SK-N-SH (cell line): ENCODE data around the gene MYOCD.

Source experiments
- EP300 ChIP-seq, 2 experiments: IDR thresholded peaks; 2 replicates each; pipeline versions ENCODE4 v1.4.0 to v1.6.1; 2012; ENCODE audit warnings: borderline replicate concordance in 1 of 2, low read depth in 1 of 2, low read length in 1 of 2
- FOXM1 ChIP-seq: IDR thresholded peaks from 2 replicates; pipeline ENCODE4 v1.4.0; 2012; ENCODE audit warnings: low read depth, mild to moderate bottlenecking
- GATA2 ChIP-seq: sonication (generic); formaldehyde crosslinking; IDR thresholded peaks from 2 replicates; pipeline ENCODE4 v1.5.0; 2020; ENCODE audit warnings: mild to moderate bottlenecking, missing genetic modification reagents
- POLR2AphosphoS5 ChIP-seq: IDR thresholded peaks from 2 replicates; pipeline ENCODE4 v1.6.1; 2012; ENCODE audit warnings: low read depth, low read length
- RXRA ChIP-seq: IDR thresholded peaks from 2 replicates; pipeline ENCODE4 v1.4.0; 2012; ENCODE audit warnings: low read depth, mild to moderate bottlenecking, borderline replicate concordance
- TF ChIP-seq, protein P1 (sequence below): fragments of 200-600 bp; sonication (generic); IDR thresholded peaks from 2 replicates; pipeline ENCODE4 v1.6.1; 2017; ENCODE audit warnings: antibody characterized with exemption, mild to moderate bottlenecking, moderate library complexity
- TF ChIP-seq, protein P2 (sequence below): IDR thresholded peaks from 2 replicates; pipeline ENCODE4 v1.4.0; 2012; ENCODE audit warnings: low read depth, borderline replicate concordance
- TF ChIP-seq, protein P3 (sequence below): IDR thresholded peaks from 2 replicates; pipeline ENCODE4 v1.4.0; 2012; ENCODE audit warnings: low read depth

GRCh38 chr17:12756786-12757185 is 91.1 kb downstream of the MYOCD start:
- TF ChIP-seq, protein P1, sequence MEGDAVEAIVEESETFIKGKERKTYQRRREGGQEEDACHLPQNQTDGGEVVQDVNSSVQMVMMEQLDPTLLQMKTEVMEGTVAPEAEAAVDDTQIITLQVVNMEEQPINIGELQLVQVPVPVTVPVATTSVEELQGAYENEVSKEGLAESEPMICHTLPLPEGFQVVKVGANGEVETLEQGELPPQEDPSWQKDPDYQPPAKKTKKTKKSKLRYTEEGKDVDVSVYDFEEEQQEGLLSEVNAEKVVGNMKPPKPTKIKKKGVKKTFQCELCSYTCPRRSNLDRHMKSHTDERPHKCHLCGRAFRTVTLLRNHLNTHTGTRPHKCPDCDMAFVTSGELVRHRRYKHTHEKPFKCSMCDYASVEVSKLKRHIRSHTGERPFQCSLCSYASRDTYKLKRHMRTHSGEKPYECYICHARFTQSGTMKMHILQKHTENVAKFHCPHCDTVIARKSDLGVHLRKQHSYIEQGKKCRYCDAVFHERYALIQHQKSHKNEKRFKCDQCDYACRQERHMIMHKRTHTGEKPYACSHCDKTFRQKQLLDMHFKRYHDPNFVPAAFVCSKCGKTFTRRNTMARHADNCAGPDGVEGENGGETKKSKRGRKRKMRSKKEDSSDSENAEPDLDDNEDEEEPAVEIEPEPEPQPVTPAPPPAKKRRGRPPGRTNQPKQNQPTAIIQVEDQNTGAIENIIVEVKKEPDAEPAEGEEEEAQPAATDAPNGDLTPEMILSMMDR: no peak
- TF ChIP-seq, protein P2, sequence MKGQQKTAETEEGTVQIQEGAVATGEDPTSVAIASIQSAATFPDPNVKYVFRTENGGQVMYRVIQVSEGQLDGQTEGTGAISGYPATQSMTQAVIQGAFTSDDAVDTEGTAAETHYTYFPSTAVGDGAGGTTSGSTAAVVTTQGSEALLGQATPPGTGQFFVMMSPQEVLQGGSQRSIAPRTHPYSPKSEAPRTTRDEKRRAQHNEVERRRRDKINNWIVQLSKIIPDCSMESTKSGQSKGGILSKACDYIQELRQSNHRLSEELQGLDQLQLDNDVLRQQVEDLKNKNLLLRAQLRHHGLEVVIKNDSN: no peak
- no peak for TF ChIP-seq FOXM1
- TF ChIP-seq POLR2AphosphoS5: no peak
- TF ChIP-seq RXRA: no peak
- TF ChIP-seq GATA2 (CRISPR knock-in tag): no peak
- TF ChIP-seq, protein P3, sequence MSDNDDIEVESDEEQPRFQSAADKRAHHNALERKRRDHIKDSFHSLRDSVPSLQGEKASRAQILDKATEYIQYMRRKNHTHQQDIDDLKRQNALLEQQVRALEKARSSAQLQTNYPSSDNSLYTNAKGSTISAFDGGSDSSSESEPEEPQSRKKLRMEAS: no peak
- TF ChIP-seq EP300 (IDR thresholded peaks at IDR 0.05; ENCODE audit: borderline replicate concordance in 1 of 2, low read depth in 1 of 2, low read length in 1 of 2): no peak
